OCI-LY1 (cell line): Measurements from ENCODE around the gene PCNT.

ENCODE experiments used
- H2AFZ ChIP-seq: fragments of 200-600 bp; sonication (generic), shearing (Covaris generic); 2 replicates; pipeline ENCODE4 v1.6.0; 2014; ENCODE audit warnings: antibody characterized with exemption, mild to moderate bottlenecking, low read length
- H3F3A ChIP-seq: fragments of 200-600 bp; sonication (generic), shearing (Covaris generic); 2 replicates; pipeline ENCODE4 v1.6.0; 2014; ENCODE audit warnings: mild to moderate bottlenecking, antibody characterized with exemption, low read length, moderate library complexity; ENCODE audit not compliant: insufficient read depth
- H3K27ac ChIP-seq: fragments of 200-600 bp; sonication (generic); 2 replicates; pipeline ENCODE4 v1.5.1; 2014; ENCODE audit warnings: low read length, mixed run types, mild to moderate bottlenecking, low read depth; ENCODE audit not compliant: poor library complexity, severe bottlenecking
- H3K27me3 ChIP-seq: fragments of 200-600 bp; sonication (generic); 2 replicates; pipeline ENCODE4 v1.6.0; 2014; ENCODE audit warnings: antibody characterized with exemption, mild to moderate bottlenecking, low read length, moderate library complexity; ENCODE audit not compliant: insufficient read depth
- H3K36me3 ChIP-seq: fragments of 200-600 bp; sonication (generic); 2 replicates; pipeline ENCODE4 v1.6.1; 2014; ENCODE audit warnings: mild to moderate bottlenecking, antibody characterized with exemption, low read length, moderate library complexity, mixed read lengths; ENCODE audit not compliant: insufficient read depth
- H3K4me1 ChIP-seq: fragments of 200-600 bp; sonication (generic); 2 replicates; pipeline ENCODE4 v1.5.1; 2014; ENCODE audit warnings: mild to moderate bottlenecking, low read length, moderate library complexity; ENCODE audit not compliant: insufficient read depth, severe bottlenecking
- H3K4me2 ChIP-seq: fragments of 200-600 bp; sonication (generic), shearing (Covaris generic); 2 replicates; pipeline ENCODE4 v1.6.1; 2014; ENCODE audit warnings: low read length
- H3K4me3 ChIP-seq: fragments of 200-600 bp; sonication (generic); 2 replicates; pipeline ENCODE4 v1.5.1; 2014; ENCODE audit warnings: low read length, low read depth, mild to moderate bottlenecking, mixed read lengths; ENCODE audit not compliant: poor library complexity, severe bottlenecking
- H3K79me2 ChIP-seq: fragments of 200-600 bp; shearing (Covaris generic); 2 replicates; pipeline ENCODE4 v1.6.1; 2016; ENCODE audit warnings: mixed run types, low read length, mixed read lengths; ENCODE audit not compliant: insufficient read depth
- H3K9ac ChIP-seq: fragments of 200-600 bp; sonication (generic), shearing (Covaris generic); 2 replicates; pipeline ENCODE4 v1.6.1; 2014; ENCODE audit warnings: mild to moderate bottlenecking, low read length, mixed read lengths
- H3K9me2 ChIP-seq: fragments of 200-600 bp; sonication (generic), shearing (Covaris generic); 2 replicates; pipeline ENCODE4 v1.6.1; 2014; ENCODE audit warnings: low read depth, mild to moderate bottlenecking, low read length, mixed read lengths
- H3K9me3 ChIP-seq: fragments of 200-600 bp; shearing (Covaris generic); 2 replicates; pipeline ENCODE4 v1.6.1; 2014; ENCODE audit warnings: low read length, mixed read lengths
- H4K20me1 ChIP-seq: fragments of 200-600 bp; sonication (generic), shearing (Covaris generic); 2 replicates; pipeline ENCODE4 v1.6.0; 2016; ENCODE audit warnings: mild to moderate bottlenecking, low read length; ENCODE audit not compliant: insufficient read depth
- EZH2 ChIP-seq: fragments of 200-600 bp; sonication (generic), shearing (Covaris generic); IDR thresholded peaks from 2 replicates; pipeline ENCODE4 v1.8.0; 2017; ENCODE audit warnings: borderline replicate concordance, mixed run types, mild to moderate bottlenecking, antibody characterized with exemption, low read length, moderate library complexity, mixed read lengths
- TF ChIP-seq, protein P1 (sequence below): fragments of 200-600 bp; sonication (generic), shearing (Covaris generic); IDR thresholded peaks from 2 replicates; pipeline ENCODE4 v1.5.1; 2017; ENCODE audit warnings: mild to moderate bottlenecking, antibody characterized with exemption, low read length, moderate library complexity, mixed read lengths

Gene PCNT

DNA sequence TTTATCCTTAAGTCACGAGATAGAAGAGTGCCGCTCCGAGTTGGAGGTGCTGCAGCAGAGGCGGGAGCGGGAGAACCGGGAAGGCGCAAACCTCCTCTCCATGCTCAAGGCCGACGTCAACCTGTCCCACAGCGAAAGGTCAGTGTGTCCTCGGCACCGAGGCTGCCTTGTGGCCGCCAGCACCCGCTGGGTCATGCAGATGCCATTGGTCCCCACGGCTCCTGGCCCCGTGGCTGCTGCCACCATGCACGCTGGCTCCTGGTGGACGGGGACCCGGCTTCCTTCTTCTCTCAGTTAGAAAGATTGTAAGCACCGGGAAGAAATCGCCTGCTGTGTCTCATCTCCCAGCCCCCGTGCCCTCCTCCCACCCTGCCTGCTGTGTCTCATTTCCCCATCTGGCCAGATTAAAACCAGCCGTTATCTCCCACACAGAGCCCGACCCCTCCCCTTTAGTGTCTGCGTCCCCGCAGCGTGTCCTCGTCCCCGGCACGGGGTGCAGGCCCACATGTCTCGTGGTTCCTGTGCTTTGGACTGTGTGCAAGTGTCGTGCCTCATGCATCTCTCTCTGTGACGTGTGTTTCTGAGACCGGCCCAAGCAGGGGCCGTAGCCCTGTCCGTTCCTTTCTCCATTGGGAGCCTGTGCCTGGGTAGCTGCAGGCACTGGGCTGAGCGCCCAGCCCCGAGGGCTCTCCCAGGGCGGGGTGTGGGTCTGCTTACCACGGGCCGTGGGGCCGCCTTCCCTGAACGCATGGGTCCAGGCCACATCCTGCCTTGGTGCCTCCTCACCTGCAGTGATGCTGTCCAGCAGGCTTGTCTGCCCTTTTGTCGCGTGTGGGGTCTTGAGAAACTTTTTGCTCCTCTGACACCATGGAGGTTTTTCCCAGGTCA is 62.1 kb downstream of the PCNT start:
- no peak overlapping the region for H2AFZ ChIP-seq
- no peaks in the 10 kb centered on the region for H3K9me2 ChIP-seq
- H3F3A ChIP-seq: no peaks in the 10 kb centered on the region
- no peaks in the 10 kb centered on the region; the same call in 1 of the 2 replicates for H3K9me3 ChIP-seq
- no peaks in the 10 kb centered on the region for H3K4me1 ChIP-seq
- H3K4me3 ChIP-seq: no peak overlapping the region
- H3K36me3 ChIP-seq: peaks cover 72% of the 10 kb centered on the region
- no peak overlapping the region for H3K27ac ChIP-seq
- H3K4me2 ChIP-seq: no peak overlapping the region
- H3K9ac ChIP-seq: no peak overlapping the region
- TF ChIP-seq, protein P1, sequence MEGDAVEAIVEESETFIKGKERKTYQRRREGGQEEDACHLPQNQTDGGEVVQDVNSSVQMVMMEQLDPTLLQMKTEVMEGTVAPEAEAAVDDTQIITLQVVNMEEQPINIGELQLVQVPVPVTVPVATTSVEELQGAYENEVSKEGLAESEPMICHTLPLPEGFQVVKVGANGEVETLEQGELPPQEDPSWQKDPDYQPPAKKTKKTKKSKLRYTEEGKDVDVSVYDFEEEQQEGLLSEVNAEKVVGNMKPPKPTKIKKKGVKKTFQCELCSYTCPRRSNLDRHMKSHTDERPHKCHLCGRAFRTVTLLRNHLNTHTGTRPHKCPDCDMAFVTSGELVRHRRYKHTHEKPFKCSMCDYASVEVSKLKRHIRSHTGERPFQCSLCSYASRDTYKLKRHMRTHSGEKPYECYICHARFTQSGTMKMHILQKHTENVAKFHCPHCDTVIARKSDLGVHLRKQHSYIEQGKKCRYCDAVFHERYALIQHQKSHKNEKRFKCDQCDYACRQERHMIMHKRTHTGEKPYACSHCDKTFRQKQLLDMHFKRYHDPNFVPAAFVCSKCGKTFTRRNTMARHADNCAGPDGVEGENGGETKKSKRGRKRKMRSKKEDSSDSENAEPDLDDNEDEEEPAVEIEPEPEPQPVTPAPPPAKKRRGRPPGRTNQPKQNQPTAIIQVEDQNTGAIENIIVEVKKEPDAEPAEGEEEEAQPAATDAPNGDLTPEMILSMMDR: no peak
- TF ChIP-seq EZH2: no peak
- no peaks in the 10 kb centered on the region for H4K20me1 ChIP-seq
- 0 out of 2 replicates have a peak, but pooled peaks cover 4% of the 10 kb centered on the region for H3K79me2 ChIP-seq
- no peaks in the 10 kb centered on the region for H3K27me3 ChIP-seq

DNA sequence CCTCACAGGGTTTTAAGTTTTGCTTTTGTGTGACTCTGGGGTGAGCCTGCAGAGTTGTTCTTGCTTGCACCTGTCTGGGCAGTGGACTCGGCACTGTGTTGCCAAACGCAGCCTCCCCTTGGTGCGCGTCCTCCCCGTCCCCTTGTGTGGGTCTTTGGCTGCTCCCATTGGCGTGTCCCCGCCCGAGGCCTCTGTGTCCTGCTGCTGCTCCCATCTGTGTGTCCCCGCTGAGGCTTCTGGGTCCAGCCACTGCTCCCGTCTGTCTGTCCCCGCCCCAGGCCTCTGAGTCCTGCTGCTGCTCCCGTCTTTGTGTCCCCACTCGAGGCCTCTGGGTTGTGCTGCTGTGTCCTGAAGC is 62.8 kb downstream of the PCNT start:
- Histone ChIP-seq H3K9me3 (no peaks in the 10 kb centered on the region), H2AFZ (no peak overlapping the region), H3K4me3 (no peak overlapping the region), H4K20me1 (no peaks in the 10 kb centered on the region), H3K9ac (no peak overlapping the region), H3K4me2 (no peak overlapping the region), H3K27me3 (no peaks in the 10 kb centered on the region), H3K36me3 (peaks cover 71% of the 10 kb centered on the region), H3K9me2 (no peaks in the 10 kb centered on the region), H3F3A (no peaks in the 10 kb centered on the region), H3K4me1 (no peaks in the 10 kb centered on the region), H3K27ac (no peak overlapping the region), H3K79me2 (no peaks in the 10 kb centered on the region)
- TF ChIP-seq, protein P1: no peak
- no peak for TF ChIP-seq EZH2

DNA sequence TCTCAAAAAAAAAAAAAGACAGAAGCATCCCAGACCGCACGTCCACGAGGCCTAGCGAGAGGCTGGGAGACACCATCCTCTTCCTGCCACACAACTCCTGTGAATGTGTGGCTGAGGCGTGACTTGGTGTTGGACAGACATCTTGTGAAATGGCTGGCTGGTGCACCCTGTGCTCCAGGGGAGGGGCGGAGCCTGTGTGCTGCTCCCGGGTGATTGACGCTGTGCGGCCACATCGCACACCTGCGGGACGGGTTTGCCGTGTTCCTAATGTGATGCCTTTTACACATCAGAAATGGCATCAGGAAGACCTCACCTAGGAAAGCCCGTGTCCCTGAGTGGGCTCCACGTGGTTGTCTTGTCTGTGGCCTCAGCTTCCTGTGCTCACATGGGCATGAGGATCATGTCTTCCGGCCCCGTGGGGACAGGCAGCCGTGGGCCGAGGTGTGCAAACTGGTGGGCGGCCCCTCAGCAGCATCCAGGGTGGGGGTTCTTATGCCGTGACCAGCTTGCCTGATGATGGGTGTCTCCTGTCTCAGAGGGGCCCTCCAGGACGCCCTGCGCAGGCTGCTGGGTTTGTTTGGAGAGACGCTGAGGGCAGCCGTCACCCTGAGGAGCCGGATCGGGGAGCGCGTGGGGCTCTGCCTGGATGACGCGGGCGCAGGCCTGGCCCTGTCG is 64.4 kb downstream of the PCNT start:
- Histone ChIP-seq H3K27ac (no peak overlapping the region), H4K20me1 (no peaks in the 10 kb centered on the region), H3K9me2 (no peaks in the 10 kb centered on the region), H3K9me3 (no peaks in the 10 kb centered on the region), H3K4me3 (no peak overlapping the region), H2AFZ (no peak overlapping the region), H3K36me3 (peaks cover 60% of the 10 kb centered on the region), H3K4me2 (no peak overlapping the region), H3K79me2 (no peaks in the 10 kb centered on the region), H3K9ac (no peak overlapping the region), H3K27me3 (no peaks in the 10 kb centered on the region), H3F3A (no peaks in the 10 kb centered on the region), H3K4me1 (no peaks in the 10 kb centered on the region)
- TF ChIP-seq, protein P1: no peak
- no peak for TF ChIP-seq EZH2
